Measurements from ENCODE around the gene SESTD1.

- no peak for TF ChIP-seq CTCF (IDR thresholded peaks at IDR 0.05)
- TF ChIP-seq POLR2A (IDR thresholded peaks at IDR 0.05), result no peak
- TF ChIP-seq POLR2AphosphoS5 (IDR thresholded peaks at IDR 0.05), result no peak
- no peak for TF ChIP-seq EP300 (IDR thresholded peaks at IDR 0.05)
These were observed 14.5 kb downstream of the SESTD1 start for GRCh38 chr2:179250095-179250494.
